ENCODE measurements around the gene CAST. TPM values are rescaled to one million over a fixed set of nuclear protein-coding genes. Genes with fewer than 3 reads are reported as not detected.

The CAST gene
- polyA plus RNA-seq, 2 of the 4 experiments (the other 2 are of a cell fraction), result 163 to 257 TPM

DNA sequence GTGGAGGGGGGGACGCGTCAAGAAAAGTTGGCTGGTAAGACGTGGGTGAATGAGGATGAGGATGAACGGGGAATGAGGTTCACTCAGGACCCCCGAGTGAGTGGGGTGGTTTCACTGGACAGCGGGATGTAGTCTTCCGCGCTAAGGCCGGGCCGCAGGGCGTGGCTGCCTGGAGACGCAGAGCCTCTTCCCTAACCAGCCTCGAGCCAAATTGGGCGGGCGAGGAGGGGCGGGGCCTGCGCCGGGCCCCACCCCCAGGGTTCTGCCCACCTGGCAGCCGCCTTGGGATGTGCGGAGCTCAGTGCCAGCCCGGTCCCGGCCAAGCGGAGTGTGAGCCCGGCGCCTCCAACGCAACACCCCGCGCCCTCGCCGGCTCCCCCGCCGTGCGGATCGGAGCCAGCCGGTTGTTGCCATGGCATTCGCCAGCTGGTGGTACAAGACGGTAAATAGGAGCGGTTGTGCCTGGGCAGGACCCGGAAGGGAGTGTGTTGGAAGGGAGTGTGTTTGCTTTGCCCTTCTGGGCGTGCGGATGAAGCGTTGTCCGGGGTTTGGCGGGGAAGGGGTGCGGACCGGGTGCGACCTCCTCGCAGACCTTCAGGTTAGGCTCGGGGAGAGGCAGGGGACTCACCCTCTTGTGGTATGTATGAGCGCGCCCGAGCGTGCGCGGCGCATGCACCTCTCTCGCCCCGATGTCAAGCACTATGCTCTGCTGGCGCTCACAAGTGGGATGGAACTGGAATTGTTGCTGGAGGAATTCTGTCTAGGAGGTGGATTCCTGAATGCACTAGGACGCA is 746 bp downstream of the CAST start (continued):
- TF ChIP-seq, protein P1, sequence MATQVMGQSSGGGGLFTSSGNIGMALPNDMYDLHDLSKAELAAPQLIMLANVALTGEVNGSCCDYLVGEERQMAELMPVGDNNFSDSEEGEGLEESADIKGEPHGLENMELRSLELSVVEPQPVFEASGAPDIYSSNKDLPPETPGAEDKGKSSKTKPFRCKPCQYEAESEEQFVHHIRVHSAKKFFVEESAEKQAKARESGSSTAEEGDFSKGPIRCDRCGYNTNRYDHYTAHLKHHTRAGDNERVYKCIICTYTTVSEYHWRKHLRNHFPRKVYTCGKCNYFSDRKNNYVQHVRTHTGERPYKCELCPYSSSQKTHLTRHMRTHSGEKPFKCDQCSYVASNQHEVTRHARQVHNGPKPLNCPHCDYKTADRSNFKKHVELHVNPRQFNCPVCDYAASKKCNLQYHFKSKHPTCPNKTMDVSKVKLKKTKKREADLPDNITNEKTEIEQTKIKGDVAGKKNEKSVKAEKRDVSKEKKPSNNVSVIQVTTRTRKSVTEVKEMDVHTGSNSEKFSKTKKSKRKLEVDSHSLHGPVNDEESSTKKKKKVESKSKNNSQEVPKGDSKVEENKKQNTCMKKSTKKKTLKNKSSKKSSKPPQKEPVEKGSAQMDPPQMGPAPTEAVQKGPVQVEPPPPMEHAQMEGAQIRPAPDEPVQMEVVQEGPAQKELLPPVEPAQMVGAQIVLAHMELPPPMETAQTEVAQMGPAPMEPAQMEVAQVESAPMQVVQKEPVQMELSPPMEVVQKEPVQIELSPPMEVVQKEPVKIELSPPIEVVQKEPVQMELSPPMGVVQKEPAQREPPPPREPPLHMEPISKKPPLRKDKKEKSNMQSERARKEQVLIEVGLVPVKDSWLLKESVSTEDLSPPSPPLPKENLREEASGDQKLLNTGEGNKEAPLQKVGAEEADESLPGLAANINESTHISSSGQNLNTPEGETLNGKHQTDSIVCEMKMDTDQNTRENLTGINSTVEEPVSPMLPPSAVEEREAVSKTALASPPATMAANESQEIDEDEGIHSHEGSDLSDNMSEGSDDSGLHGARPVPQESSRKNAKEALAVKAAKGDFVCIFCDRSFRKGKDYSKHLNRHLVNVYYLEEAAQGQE (IDR thresholded peaks at IDR 0.05), result no peak

DNA sequence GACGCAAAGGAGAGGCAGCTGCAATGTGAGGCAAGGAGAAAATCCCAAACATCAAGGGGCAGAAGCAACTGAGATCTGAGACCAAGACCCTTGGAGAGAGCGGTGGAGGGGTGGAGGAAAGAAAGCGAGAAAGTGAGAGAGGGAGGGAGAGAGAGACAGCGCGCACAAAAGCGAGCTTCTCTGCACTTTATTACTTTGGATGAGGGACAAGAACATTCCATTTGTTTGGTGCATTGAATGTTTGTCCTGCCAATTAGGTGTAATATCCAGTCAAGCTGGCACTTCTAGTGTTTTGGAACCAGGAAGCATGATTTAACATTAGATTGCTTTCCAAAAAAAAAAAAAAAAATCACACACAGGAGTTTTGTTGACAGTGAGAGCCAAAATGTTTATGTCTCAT is 1.4 kb downstream of the CAST start:
- Histone ChIP-seq H3K4me2 (peak overlapping the region; percentile 90), H3K4me1 (peaks cover 63% of the 10 kb centered on the region), H3K4me3 (peak overlapping the region; percentile 93), H3K9me3 (no peaks in the 10 kb centered on the region), H3K27ac (peak overlapping the region; percentile 98 to 100)
- ChIA-PET POLR2A (interaction anchor here (0.6 to 3.5 kb wide), 8 partner anchors 8 to 363 kb away, joined by 3 to 41 read pairs (median 6); partner anchors contain the start of gene LNPEP), CTCF (interaction anchor here (0.7 to 1.1 kb wide), 4 partner anchors 10 to 60 kb away, joined by 3 to 6 read pairs (median 4); no protein-coding TSS in a partner anchor)
- no peak for FAIRE-seq
- WGBS (ENCODE audit: missing lambda C conversion rate), result 47% methylated on average over 6 of the region's 6 CpGs
- no peak for DNase-seq (ENCODE audit: low read depth in 1 of 2, low spot score in 1 of 2)
- ATAC-seq, result no peak
- TF ChIP-seq, protein P2, sequence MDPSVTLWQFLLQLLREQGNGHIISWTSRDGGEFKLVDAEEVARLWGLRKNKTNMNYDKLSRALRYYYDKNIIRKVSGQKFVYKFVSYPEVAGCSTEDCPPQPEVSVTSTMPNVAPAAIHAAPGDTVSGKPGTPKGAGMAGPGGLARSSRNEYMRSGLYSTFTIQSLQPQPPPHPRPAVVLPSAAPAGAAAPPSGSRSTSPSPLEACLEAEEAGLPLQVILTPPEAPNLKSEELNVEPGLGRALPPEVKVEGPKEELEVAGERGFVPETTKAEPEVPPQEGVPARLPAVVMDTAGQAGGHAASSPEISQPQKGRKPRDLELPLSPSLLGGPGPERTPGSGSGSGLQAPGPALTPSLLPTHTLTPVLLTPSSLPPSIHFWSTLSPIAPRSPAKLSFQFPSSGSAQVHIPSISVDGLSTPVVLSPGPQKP (IDR thresholded peaks at IDR 0.05; ENCODE audit: low read depth, low read length), result no peak
- TF ChIP-seq RFX5 (IDR thresholded peaks at IDR 0.05) (no peak), ESRRA (IDR thresholded peaks at IDR 0.05; ENCODE audit: borderline replicate concordance, low read length) (no peak), EP300 (IDR thresholded peaks at IDR 0.05) (no peak), CHD4 (IDR thresholded peaks at IDR 0.05; ENCODE audit: borderline replicate concordance) (no peak), EHF (CRISPR knock-in tag; IDR thresholded peaks at IDR 0.05) (no peak), HOXB5 (CRISPR knock-in tag; IDR thresholded peaks at IDR 0.05) (no peak), FOXS1 (CRISPR knock-in tag; IDR thresholded peaks at IDR 0.05) (no peak), NR3C1 (IDR thresholded peaks at IDR 0.05) (no peak), CEBPB (IDR thresholded peaks at IDR 0.05) (no peak), RNF2 (IDR thresholded peaks at IDR 0.05; ENCODE audit: borderline replicate concordance, low read depth) (no peak), MAX (IDR thresholded peaks at IDR 0.05) (no peak), CBX8 (IDR thresholded peaks at IDR 0.05) (no peak), FOSB (CRISPR knock-in tag; IDR thresholded peaks at IDR 0.05) (no peak)
- TF ChIP-seq, protein P3, sequence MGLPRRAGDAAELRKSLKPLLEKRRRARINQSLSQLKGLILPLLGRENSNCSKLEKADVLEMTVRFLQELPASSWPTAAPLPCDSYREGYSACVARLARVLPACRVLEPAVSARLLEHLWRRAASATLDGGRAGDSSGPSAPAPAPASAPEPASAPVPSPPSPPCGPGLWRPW (IDR thresholded peaks at IDR 0.05), result no peak
- TF ChIP-seq, protein P4, sequence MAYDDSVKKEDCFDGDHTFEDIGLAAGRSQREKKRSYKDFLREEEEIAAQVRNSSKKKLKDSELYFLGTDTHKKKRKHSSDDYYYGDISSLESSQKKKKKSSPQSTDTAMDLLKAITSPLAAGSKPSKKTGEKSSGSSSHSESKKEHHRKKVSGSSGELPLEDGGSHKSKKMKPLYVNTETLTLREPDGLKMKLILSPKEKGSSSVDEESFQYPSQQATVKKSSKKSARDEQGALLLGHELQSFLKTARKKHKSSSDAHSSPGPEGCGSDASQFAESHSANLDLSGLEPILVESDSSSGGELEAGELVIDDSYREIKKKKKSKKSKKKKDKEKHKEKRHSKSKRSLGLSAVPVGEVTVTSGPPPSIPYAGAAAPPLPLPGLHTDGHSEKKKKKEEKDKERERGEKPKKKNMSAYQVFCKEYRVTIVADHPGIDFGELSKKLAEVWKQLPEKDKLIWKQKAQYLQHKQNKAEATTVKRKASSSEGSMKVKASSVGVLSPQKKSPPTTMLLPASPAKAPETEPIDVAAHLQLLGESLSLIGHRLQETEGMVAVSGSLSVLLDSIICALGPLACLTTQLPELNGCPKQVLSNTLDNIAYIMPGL (CRISPR knock-in tag; IDR thresholded peaks at IDR 0.05; ENCODE audit: borderline replicate concordance), result no peak
